K562 (cell line): ENCODE data around the gene MFSD8. TPM values are rescaled to one million over a fixed set of nuclear protein-coding genes. Genes with fewer than 3 reads are reported as not detected.

Experiments used
- ATAC-seq: fragments of 200-7000 bp; cut with Tn5 transposase; 3 replicates; pipeline ENCODE4 v1.9.1; 2020; ENCODE audit warnings: moderate library complexity
- BruUV-seq: library from RNA; stranded (reverse); fragments of 400-500 nt; replicated peaks from 2 replicates; lab custom pipeline; 2021; lab: Mats Ljungman, UMichigan
- CTCF ChIA-PET: fragments of 300-600 bp; formaldehyde crosslinking; extraction: SDS; loops from one replicate; lab custom pipeline; 2021; ENCODE audit warnings: low intra/inter-chr PET ratio; lab: Yijun Ruan, JAX
- POLR2A ChIA-PET: fragments of 300-600, 350-650 bp; sonication (Branson Sonifier 250); formaldehyde crosslinking; extraction: SDS; loops from one replicate; lab custom pipeline; 2021; ENCODE audit warnings: antibody characterized with exemption, inconsistent platforms; lab: Yijun Ruan, JAX
- DNase-seq, 4 experiments: peaks; one replicate each; pipeline versions ENCODE4 v3.0.0 to v3.0.0-alpha.2; 2011 to 2018; ENCODE audit warnings: low spot score in 3 of 4, mixed read lengths in 3 of 4; ENCODE audit errors: extremely low read depth in 1 of 4
- FAIRE-seq: peaks from 2 replicates; lab custom pipeline; 2011; peaks lifted over from hg19 to GRCh38; lab: Jason Lieb, UNC
- H2AFZ ChIP-seq: 2 replicates; pipeline ENCODE4 v1.6.0; 2011; ENCODE audit warnings: low read depth, low read length, control low read depth, inconsistent platforms
- H3K27ac ChIP-seq: fragments of 200-600 bp; 3 replicates; pipeline ENCODE4 v1.8.0; 2011; ENCODE audit warnings: low read depth, mild to moderate bottlenecking, control low read depth, inconsistent platforms, low read length, moderate library complexity, mixed read lengths; ENCODE audit errors: extremely low read depth
- H3K27me3 ChIP-seq, 2 experiments: fragments of 300-600 bp in 1 of 2; 2 replicates in 1 of 2; 3 replicates in 1 of 2; pipeline versions ENCODE4 v1.6.0 to v1.8.0; 2011; ENCODE audit warnings: inconsistent platforms in 2 of 2, low read length in 2 of 2, mild to moderate bottlenecking in 1 of 2, mixed read lengths in 1 of 2, moderate library complexity in 1 of 2; ENCODE audit not compliant: control insufficient read depth in 2 of 2, insufficient read depth in 2 of 2
- H3K36me3 ChIP-seq: fragments of 300-600 bp; 3 replicates; pipeline ENCODE4 v1.8.0; 2011; ENCODE audit warnings: mild to moderate bottlenecking, low read length, inconsistent platforms; ENCODE audit not compliant: control insufficient read depth, insufficient read depth
- H3K4me1 ChIP-seq, 2 experiments: fragments of 200-600 bp in 1 of 2; replicated peaks in 1 of 2; 2 replicates in 1 of 2; 3 replicates in 1 of 2; pipeline versions ENCODE4 v1.5.1 to v1.8.0; 2011; ENCODE audit warnings: inconsistent platforms in 2 of 2, low read length in 2 of 2, mild to moderate bottlenecking in 1 of 2, mixed read lengths in 1 of 2, moderate library complexity in 1 of 2; ENCODE audit not compliant: control insufficient read depth in 2 of 2, insufficient read depth in 2 of 2
- H3K4me2 ChIP-seq: 2 replicates; pipeline ENCODE4 v1.6.1; 2011; ENCODE audit warnings: low read length, control low read depth, inconsistent platforms, mixed read lengths; ENCODE audit not compliant: insufficient read depth
- H3K4me3 ChIP-seq: fragments of 200-600 bp; sonication (generic), shearing (Covaris generic); 2 replicates; pipeline ENCODE4 v1.5.1; 2016; ENCODE audit warnings: control low read depth, inconsistent platforms
- H3K79me2 ChIP-seq: fragments of 200-600 bp; 3 replicates; pipeline ENCODE4 v1.8.0; 2011; ENCODE audit warnings: low read length, inconsistent platforms; ENCODE audit not compliant: control insufficient read depth, insufficient read depth
- H3K9ac ChIP-seq, 2 experiments: 2 replicates each; pipeline versions ENCODE4 v1.6.0 to v1.6.1; 2011; ENCODE audit warnings: low read depth in 2 of 2, low read length in 2 of 2, control low read depth in 1 of 2, inconsistent platforms in 1 of 2, mild to moderate bottlenecking in 1 of 2, mixed read lengths in 1 of 2; ENCODE audit not compliant: insufficient read depth in 1 of 2
- H3K9me1 ChIP-seq: one replicate; pipeline ENCODE4 v1.6.0; 2011; ENCODE audit warnings: inconsistent platforms, mild to moderate bottlenecking, low read length, moderate library complexity; ENCODE audit not compliant: control insufficient read depth, insufficient read depth
- H3K9me3 ChIP-seq: replicated peaks from 2 replicates; pipeline ENCODE4 v1.5.1; 2011; ENCODE audit warnings: low read depth, low read length, inconsistent platforms; ENCODE audit not compliant: control insufficient read depth, insufficient read depth
- H4K20me1 ChIP-seq: replicated peaks from 2 replicates; pipeline ENCODE4 v1.6.1; 2011; ENCODE audit warnings: low read length, inconsistent platforms, mixed read lengths; ENCODE audit not compliant: control insufficient read depth, insufficient read depth
- CEBPB ChIP-seq: fragments of 450-650 bp; IDR thresholded peaks from 2 replicates; pipeline ENCODE4 v1.6.1; 2016; ENCODE audit warnings: missing genetic modification characterization, missing compliant biosample characterization
- FOXJ3 ChIP-seq: sonication (generic); formaldehyde crosslinking; IDR thresholded peaks from 2 replicates; pipeline ENCODE4 v1.4.0; 2020; ENCODE audit warnings: mild to moderate bottlenecking, missing genetic modification reagents
- HCFC1 ChIP-seq: IDR thresholded peaks from 2 replicates; pipeline ENCODE4 v1.6.1; 2012; ENCODE audit warnings: low read depth, low read length, improper control_type of control experiment
- RFX1 ChIP-seq: fragments of 450-650 bp; IDR thresholded peaks from 2 replicates; pipeline ENCODE4 v1.6.1; 2016; ENCODE audit warnings: mild to moderate bottlenecking, moderate library complexity
- SPI1 ChIP-seq: IDR thresholded peaks from 2 replicates; pipeline ENCODE4 v1.6.1; 2011; ENCODE audit warnings: low read depth, low read length, control low read depth, borderline replicate concordance
- WGBS: fragments of 100-300 bp; shearing (Covaris generic); methylation state at CpG from one replicate; pipeline ENCODE4 v1.1.6; 2016; ENCODE audit warnings: low coverage, mixed read lengths; ENCODE audit not compliant: insufficient coverage; ENCODE audit errors: missing lambda C conversion rate; 5-methylcytosine and 5-hydroxymethylcytosine counted together
- in situ Hi-C: fragments of 300-500 bp; cut with MboI; formaldehyde crosslinking; loops from 4 replicates; pipeline ENCODE4 v1.15.0; 2018; ENCODE audit warnings: inconsistent platforms, mixed read lengths
- intact Hi-C: fragments of 100-400 bp; cut with micrococcal nuclease; formaldehyde crosslinking; loops from 2 replicates; pipeline ENCODE4 v1.14.2; 2022
- polyA plus RNA-seq, 8 experiments: library from polyadenylated mRNA; depleted of rRNA in 4 of 8; stranded (reverse) in 5 of 8; unstranded in 3 of 8; fragments of >200 nt; fragmentation: Nextera tagmentation in 2 of 8; fragmentation: Illumina TruSeq in 1 of 8; extraction: Ambion mirVana in 2 of 8; extraction: Trizol in 1 of 8; gene quantifications; 2 replicates each; pipeline versions ENCODE4 v1.2.1 to v1.2.3, GENCODE V29; 2011 to 2014; ENCODE audit warnings: inconsistent platforms in 1 of 8, missing spikeins in 1 of 8
- total RNA-seq, 7 experiments: library from RNA; depleted of rRNA in 6 of 7; stranded (reverse); fragments of >200 nt in 6 of 7; fragmentation: Illumina TruSeq in 2 of 7; extraction: Trizol in 2 of 7; gene quantifications; 2 replicates each; pipeline versions ENCODE4 v1.2.1 to v1.2.3, GENCODE V29; 2011 to 2021; ENCODE audit warnings: low replicate concordance in 1 of 7
- TF ChIP-seq, protein P1 (sequence below), 3 experiments: IDR thresholded peaks in 2 of 3; conservative IDR thresholded peaks in 1 of 3; 2 replicates each; pipeline ENCODE4 v1.5.1; 2011 to 2012; ENCODE audit warnings: low read length in 3 of 3, mild to moderate bottlenecking in 3 of 3, control low read depth in 2 of 3, improper control_type of control experiment in 1 of 3, inconsistent platforms in 1 of 3, low read depth in 1 of 3, mixed read lengths in 1 of 3, moderate library complexity in 1 of 3; ENCODE audit not compliant: insufficient read depth in 2 of 3

The MFSD8 gene
- total and polyA plus RNA-seq, 9 of the 15 experiments (the other 6 are each of a cell fraction or from before 2014, with no cell fraction given): 7.0 to 27.2 (median 18.7) TPM

DNA sequence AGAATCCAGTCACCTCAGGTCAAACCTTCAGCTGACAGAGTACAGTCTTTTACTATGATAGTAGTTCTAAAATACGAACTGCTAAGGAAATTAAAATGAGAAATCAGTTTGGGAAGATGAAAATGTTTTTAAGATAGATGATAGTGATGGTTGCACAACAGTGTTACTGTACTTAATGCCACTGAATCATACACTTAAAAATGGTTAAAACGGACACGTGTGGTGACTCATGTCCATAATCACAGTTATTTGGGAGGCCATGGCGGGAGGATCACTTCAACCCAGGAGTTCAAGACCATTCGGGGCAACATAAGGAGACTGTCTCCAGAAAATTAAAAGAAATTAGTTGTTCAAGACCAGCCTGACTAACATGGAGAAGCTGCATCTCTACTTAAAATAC, 41.6 kb upstream of the MFSD8 start:
- no peaks in the 10 kb centered on the region for H3K79me2 ChIP-seq
- no peak overlapping the region for H3K4me2 ChIP-seq
- ATAC-seq (no peak), FAIRE-seq (no peak), DNase-seq (no peak)
- H2AFZ ChIP-seq: no peak overlapping the region
- in situ Hi-C loops: no loop called here
- H3K36me3 ChIP-seq: peaks cover 24% of the 10 kb centered on the region; the same call in 1 of the 3 replicates
- H3K9me3 ChIP-seq: no peaks in the 10 kb centered on the region
- intact Hi-C loops: no loop called here
- no peak overlapping the region for H3K27ac ChIP-seq
- TF ChIP-seq CEBPB (tag) (0 out of 2 replicates have a peak, but pooled peaks have one; percentile 21), HCFC1 (no peak)
- no TSS peak for BruUV-seq
- WGBS: 79% methylated on average over 5 of the region's 5 CpGs
- H3K9me1 ChIP-seq: no peaks in the 10 kb centered on the region
- no peak overlapping the region for H3K9ac ChIP-seq
- H3K4me1 ChIP-seq: no peaks in the 10 kb centered on the region
- no peak overlapping the region for H3K4me3 ChIP-seq
- no peaks in the 10 kb centered on the region for H4K20me1 ChIP-seq
- ChIA-PET CTCF (no interaction called here), POLR2A (no interaction called here)
- no peaks in the 10 kb centered on the region for H3K27me3 ChIP-seq

DNA sequence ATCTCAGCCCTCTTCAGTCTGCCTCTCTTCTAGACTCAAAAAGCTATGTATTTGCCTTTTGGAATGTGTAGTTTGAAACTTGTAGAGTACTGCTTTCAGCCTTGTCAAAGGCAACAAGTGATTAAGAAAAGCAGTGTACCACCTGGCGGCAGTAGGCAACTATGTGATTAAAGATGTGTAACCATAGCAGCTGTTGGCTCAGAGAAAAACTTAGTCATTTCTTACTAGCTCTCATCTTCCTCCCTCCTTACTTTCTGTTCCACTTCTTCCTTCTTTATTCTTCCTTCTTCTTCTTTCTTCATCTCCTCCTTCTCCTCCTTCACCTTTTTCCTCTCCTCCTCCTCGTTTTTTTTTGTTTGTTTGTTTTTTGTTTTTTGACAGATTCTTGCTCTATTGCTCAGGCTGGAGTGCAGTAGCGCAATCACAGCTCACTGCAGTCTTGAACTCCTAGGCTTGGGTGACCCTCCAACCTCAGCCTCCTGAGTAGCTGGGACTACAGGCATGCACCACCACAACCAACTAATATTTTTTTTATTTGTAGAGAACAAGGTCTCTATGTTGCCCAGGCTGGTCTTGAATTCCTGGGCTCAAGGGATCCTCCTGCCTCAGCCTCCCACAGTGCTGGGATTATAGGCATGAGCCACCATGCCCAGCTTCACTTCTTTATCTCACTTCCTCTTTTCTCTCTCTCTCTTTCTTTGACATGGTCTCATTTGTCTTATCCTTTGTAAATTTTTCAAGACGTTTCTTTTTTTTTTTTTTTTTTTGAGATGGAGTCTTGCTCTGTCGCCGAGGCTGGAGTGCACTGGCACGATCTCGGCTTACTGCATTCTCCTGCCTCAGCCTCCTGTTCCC, 32.8 kb upstream of the MFSD8 start:
- Histone ChIP-seq H3K4me1 (no peaks in the 10 kb centered on the region), H3K36me3 (peaks cover 13% of the 10 kb centered on the region; the same call in 1 of the 3 replicates), H3K9ac (no peak overlapping the region), H4K20me1 (no peaks in the 10 kb centered on the region), H3K27me3 (no peaks in the 10 kb centered on the region), H3K9me1 (no peaks in the 10 kb centered on the region), H2AFZ (no peak overlapping the region), H3K4me3 (no peak overlapping the region), H3K4me2 (no peak overlapping the region), H3K79me2 (no peaks in the 10 kb centered on the region), H3K9me3 (0 out of 2 replicates have a peak, but pooled peaks cover 2% of the 10 kb centered on the region), H3K27ac (no peak overlapping the region)
- BruUV-seq: no TSS peak
- intact Hi-C loops (no loop called here), in situ Hi-C loops (no loop called here)
- FAIRE-seq (no peak), ATAC-seq (peak; percentile 39; the same call in 1 of the 3 replicates), DNase-seq (no peak)
- CTCF ChIA-PET: no interaction called here
- WGBS: 62% methylated on average over 5 of the region's 8 CpGs
- peak; percentile 75 for TF ChIP-seq SPI1
- TF ChIP-seq, protein P1, sequence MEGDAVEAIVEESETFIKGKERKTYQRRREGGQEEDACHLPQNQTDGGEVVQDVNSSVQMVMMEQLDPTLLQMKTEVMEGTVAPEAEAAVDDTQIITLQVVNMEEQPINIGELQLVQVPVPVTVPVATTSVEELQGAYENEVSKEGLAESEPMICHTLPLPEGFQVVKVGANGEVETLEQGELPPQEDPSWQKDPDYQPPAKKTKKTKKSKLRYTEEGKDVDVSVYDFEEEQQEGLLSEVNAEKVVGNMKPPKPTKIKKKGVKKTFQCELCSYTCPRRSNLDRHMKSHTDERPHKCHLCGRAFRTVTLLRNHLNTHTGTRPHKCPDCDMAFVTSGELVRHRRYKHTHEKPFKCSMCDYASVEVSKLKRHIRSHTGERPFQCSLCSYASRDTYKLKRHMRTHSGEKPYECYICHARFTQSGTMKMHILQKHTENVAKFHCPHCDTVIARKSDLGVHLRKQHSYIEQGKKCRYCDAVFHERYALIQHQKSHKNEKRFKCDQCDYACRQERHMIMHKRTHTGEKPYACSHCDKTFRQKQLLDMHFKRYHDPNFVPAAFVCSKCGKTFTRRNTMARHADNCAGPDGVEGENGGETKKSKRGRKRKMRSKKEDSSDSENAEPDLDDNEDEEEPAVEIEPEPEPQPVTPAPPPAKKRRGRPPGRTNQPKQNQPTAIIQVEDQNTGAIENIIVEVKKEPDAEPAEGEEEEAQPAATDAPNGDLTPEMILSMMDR (IDR thresholded peaks at IDR 0.05 in 2 of 3, conservative IDR thresholded peaks at IDR 0.05 in 1 of 3; ENCODE audit: insufficient read depth in 2 of 3, low read depth in 1 of 3, low read length in 3 of 3): peak in 1 of 3 experiments; percentile 12; a peak in 1 of 6 replicates
- TF ChIP-seq RFX1: peak; percentile 47; the same call in 1 of the 2 replicates
- no peak for TF ChIP-seq FOXJ3 (CRISPR knock-in tag)
- POLR2A ChIA-PET: interaction anchor here (0.6 kb wide), 1 partner anchor 12 kb away, joined by 3 read pairs; no protein-coding TSS in a partner anchor
